HS-27A (cell line): ENCODE results near the gene WDR82.

Source experiments
- DNase-seq: peaks from one replicate; pipeline ENCODE4 v3.0.0-alpha.2; 2012; ENCODE audit warnings: low read depth, missing footprints

Gene WDR82

GRCh38 chr3:52306978-52307377 lies 28.5 kb upstream of the WDR82 start:
- DNase-seq = no peak

GRCh38 chr3:52305926-52306325 lies 27.5 kb upstream of the WDR82 start:
- no peak for DNase-seq

GRCh38 chr3:52303811-52304210 lies 25.4 kb upstream of the WDR82 start:
- no peak for DNase-seq

GRCh38 chr3:52302426-52303145 lies 24.1 kb upstream of the WDR82 start:
- no peak for DNase-seq

- DNase-seq = no peak
These were observed 21.6 kb upstream of the WDR82 start for GRCh38 chr3:52299879-52300611.

- DNase-seq = no peak
These were observed 20.9 kb upstream of the WDR82 start for GRCh38 chr3:52299247-52299878.

GRCh38 chr3:52298149-52299098 lies 20.0 kb upstream of the WDR82 start:
- no peak for DNase-seq

GRCh38 chr3:52297242-52298148 lies 19.0 kb upstream of the WDR82 start:
- no peak for DNase-seq

- DNase-seq = no peak
These were observed 17.3 kb upstream of the WDR82 start for GRCh38 chr3:52295671-52296208.

- DNase-seq = no peak
These were observed 16.1 kb upstream of the WDR82 start for GRCh38 chr3:52294320-52295150.

- DNase-seq = no peak
These were observed 15.3 kb upstream of the WDR82 start for GRCh38 chr3:52293491-52294319.

- no peak for DNase-seq
These were observed 14.0 kb upstream of the WDR82 start for GRCh38 chr3:52292247-52293065.

GRCh38 chr3:52291508-52292181 lies 13.2 kb upstream of the WDR82 start:
- DNase-seq = no peak

- DNase-seq = no peak
These were observed 12.4 kb upstream of the WDR82 start for GRCh38 chr3:52290596-52291507.

GRCh38 chr3:52289747-52290595 lies 11.5 kb upstream of the WDR82 start:
- DNase-seq = no peak
